H1 (cell line): ENCODE results near the gene TNFSF15. TPM values are rescaled to one million over a fixed set of nuclear protein-coding genes. Genes with fewer than 3 reads are reported as not detected.

Experiments
- CTCF ChIA-PET: fragments of 300-600 bp; sonication (Branson Sonifier 250); formaldehyde crosslinking; loops from one replicate; lab custom pipeline; 2021; ENCODE audit not compliant: partially characterized antibody; lab: Charles Lee
- POLR2A ChIA-PET: fragments of 300-600 bp; sonication (Branson Sonifier 250); formaldehyde crosslinking; loops from one replicate; lab custom pipeline; 2021; ENCODE audit warnings: inconsistent platforms; ENCODE audit not compliant: partially characterized antibody; lab: Charles Lee
- DNase-seq, 2 experiments: peaks; one replicate each; pipeline versions ENCODE4 v3.0.0 to v3.0.0-alpha.2; 2010 to 2022; ENCODE audit warnings: low spot score in 2 of 2, low read depth in 1 of 2, mixed read lengths in 1 of 2
- FAIRE-seq: peaks from 2 replicates; lab custom pipeline; 2011; peaks lifted over from hg19 to GRCh38; lab: Jason Lieb, UNC
- H2AFZ ChIP-seq: 2 replicates; pipeline ENCODE4 v1.8.1; 2012; ENCODE audit warnings: low read length, inconsistent platforms
- H2AK5ac ChIP-seq: 2 replicates; pipeline ENCODE4 v1.6.1; 2013; ENCODE audit warnings: low read depth, low read length
- H2BK120ac ChIP-seq: replicated peaks from 2 replicates; pipeline ENCODE3; 2013; ENCODE audit warnings: low read depth, low read length, inconsistent platforms
- H2BK12ac ChIP-seq: 2 replicates; pipeline ENCODE4 v1.6.1; 2013; ENCODE audit warnings: low read depth, low read length
- H2BK15ac ChIP-seq: 2 replicates; pipeline ENCODE4 v1.6.1; 2013; ENCODE audit warnings: low read length
- H2BK20ac ChIP-seq: 2 replicates; pipeline ENCODE4 v1.6.1; 2013; ENCODE audit warnings: low read length
- H2BK5ac ChIP-seq: 2 replicates; pipeline ENCODE4 v1.6.1; 2013; ENCODE audit warnings: low read depth, low read length
- H3K14ac ChIP-seq: 2 replicates; pipeline ENCODE4 v1.6.1; 2013; ENCODE audit warnings: inconsistent platforms; ENCODE audit not compliant: insufficient read length
- H3K18ac ChIP-seq: 2 replicates; pipeline ENCODE4 v1.6.1; 2013; ENCODE audit warnings: low read length; ENCODE audit errors: extremely low read depth
- H3K23ac ChIP-seq: 2 replicates; pipeline ENCODE4 v1.6.1; 2013; ENCODE audit warnings: inconsistent platforms; ENCODE audit not compliant: insufficient read length
- H3K23me2 ChIP-seq: 2 replicates; pipeline ENCODE4 v1.6.1; 2013; ENCODE audit warnings: low read depth, low read length
- H3K27ac ChIP-seq: 2 replicates; pipeline ENCODE4 v1.6.1; 2011; ENCODE audit warnings: low read depth, low read length, inconsistent platforms
- H3K27me3 ChIP-seq, 4 experiments: replicated peaks in 1 of 4; 1 replicate in 1 of 4; 2 replicates in 3 of 4; pipeline versions ENCODE4 v1.6.1 to v1.8.1; 2011 to 2013; ENCODE audit warnings: low read length in 3 of 4, mild to moderate bottlenecking in 3 of 4, inconsistent platforms in 2 of 4, mixed read lengths in 2 of 4, moderate library complexity in 1 of 4; ENCODE audit not compliant: control insufficient read depth in 3 of 4, insufficient read depth in 3 of 4; ENCODE audit errors: extremely low read depth in 1 of 4
- H3K36me3 ChIP-seq, 4 experiments: 2 replicates each; pipeline versions ENCODE4 v1.6.1 to v1.8.1; 2011 to 2013; ENCODE audit warnings: mild to moderate bottlenecking in 4 of 4, low read length in 3 of 4, moderate library complexity in 2 of 4, control low read depth in 1 of 4, inconsistent platforms in 1 of 4; ENCODE audit not compliant: insufficient read depth in 4 of 4, control insufficient read depth in 2 of 4
- H3K4ac ChIP-seq: replicated peaks from 2 replicates; pipeline ENCODE3; 2013; ENCODE audit warnings: low read length, low read depth, mixed read lengths, inconsistent platforms; ENCODE audit not compliant: insufficient read length
- H3K4me1 ChIP-seq, 4 experiments: replicated peaks in 1 of 4; 1 replicate in 1 of 4; 2 replicates in 3 of 4; pipeline versions ENCODE4 v1.6.1 to v1.8.1; 2011 to 2013; ENCODE audit warnings: low read length in 3 of 4, inconsistent platforms in 2 of 4, mixed read lengths in 1 of 4; ENCODE audit not compliant: insufficient read depth in 4 of 4, control insufficient read depth in 3 of 4
- H3K4me2 ChIP-seq, 2 experiments: 2 replicates each; pipeline versions ENCODE4 v1.6.1 to v1.8.1; 2011 to 2013; ENCODE audit warnings: low read depth in 2 of 2, low read length in 2 of 2, control low read depth in 1 of 2, inconsistent platforms in 1 of 2, mild to moderate bottlenecking in 1 of 2; ENCODE audit not compliant: insufficient read depth in 1 of 2
- H3K4me3 ChIP-seq, 4 experiments: fragments of 200-600, 300-600 bp in 1 of 4; sonication (generic), shearing (Covaris generic), sonication (Bioruptor Twin) in 1 of 4; 2 replicates each; pipeline versions ENCODE4 v1.5.1 to v1.8.1; 2011 to 2016; ENCODE audit warnings: low read length in 4 of 4, low read depth in 3 of 4, control low read depth in 2 of 4, inconsistent platforms in 2 of 4, mild to moderate bottlenecking in 2 of 4, mixed read lengths in 1 of 4, moderate library complexity in 1 of 4; ENCODE audit not compliant: insufficient read depth in 2 of 4; ENCODE audit errors: extremely low read depth in 1 of 4
- H3K56ac ChIP-seq: replicated peaks from 2 replicates; pipeline ENCODE3; 2013; ENCODE audit warnings: low read depth, mild to moderate bottlenecking, mixed read lengths, low read length, inconsistent platforms; ENCODE audit not compliant: insufficient read length
- H3K79me1 ChIP-seq: 2 replicates; pipeline ENCODE4 v1.6.1; 2013; ENCODE audit warnings: low read depth, low read length, control low read depth
- H3K79me2 ChIP-seq, 2 experiments: 2 replicates each; pipeline versions ENCODE4 v1.6.1 to v1.8.1; 2012 to 2013; ENCODE audit warnings: low read length in 2 of 2, mild to moderate bottlenecking in 2 of 2, inconsistent platforms in 1 of 2; ENCODE audit not compliant: insufficient read depth in 2 of 2, control insufficient read depth in 1 of 2
- H3K9ac ChIP-seq, 4 experiments: replicated peaks in 1 of 4; 1 replicate in 1 of 4; 2 replicates in 3 of 4; pipeline versions ENCODE4 v1.6.1 to v1.8.1; 2011 to 2013; ENCODE audit warnings: low read depth in 3 of 4, low read length in 3 of 4, control low read depth in 2 of 4, mild to moderate bottlenecking in 2 of 4, moderate library complexity in 2 of 4, inconsistent platforms in 1 of 4; ENCODE audit errors: extremely low read depth in 1 of 4
- H3K9me3 ChIP-seq, 2 experiments: 2 replicates each; pipeline versions ENCODE4 v1.6.1 to v1.8.1; 2012 to 2013; ENCODE audit warnings: mild to moderate bottlenecking in 2 of 2, moderate library complexity in 2 of 2, control low read depth in 1 of 2, inconsistent platforms in 1 of 2, low read depth in 1 of 2, low read length in 1 of 2, mixed read lengths in 1 of 2; ENCODE audit not compliant: insufficient read depth in 2 of 2
- H4K20me1 ChIP-seq, 2 experiments: replicated peaks in 1 of 2; 2 replicates each; pipeline versions ENCODE3 to v1.8.1; 2011 to 2013; ENCODE audit warnings: inconsistent platforms in 2 of 2, low read length in 2 of 2, mild to moderate bottlenecking in 1 of 2; ENCODE audit not compliant: insufficient read depth in 2 of 2, control insufficient read depth in 1 of 2
- H4K5ac ChIP-seq: 2 replicates; pipeline ENCODE4 v1.6.1; 2013; ENCODE audit warnings: low read length, low read depth, mixed read lengths, inconsistent platforms; ENCODE audit not compliant: insufficient read length
- H4K8ac ChIP-seq: 2 replicates; pipeline ENCODE4 v1.8.0; 2013; ENCODE audit warnings: mild to moderate bottlenecking, moderate library complexity, low read length, inconsistent platforms; ENCODE audit not compliant: insufficient read depth; ENCODE audit errors: extremely low read depth
- H4K91ac ChIP-seq: replicated peaks from 2 replicates; pipeline ENCODE3; 2013; ENCODE audit warnings: low read length, mixed read lengths, inconsistent platforms; ENCODE audit not compliant: insufficient read length
- ASH2L ChIP-seq: fragments of 200-600, 300-600 bp; sonication (generic); IDR thresholded peaks from one replicate; pipeline ENCODE4 v1.7.1; 2017; ENCODE audit warnings: low read length
- CBX5 ChIP-seq: fragments of 300-800, 300-1000 bp; sonication (generic); IDR thresholded peaks from 2 replicates; pipeline ENCODE4 v1.7.1; 2016; ENCODE audit warnings: antibody characterized with exemption, low read length, low read depth
- CEBPB ChIP-seq: IDR thresholded peaks from 2 replicates; pipeline ENCODE4 v1.6.1; 2012; ENCODE audit warnings: low read depth, low read length
- EP300 ChIP-seq, 2 experiments: IDR thresholded peaks; 1 replicate in 1 of 2; 2 replicates in 1 of 2; pipeline ENCODE4 v1.6.1; 2011 to 2012; ENCODE audit warnings: low read depth in 2 of 2, low read length in 2 of 2, mild to moderate bottlenecking in 2 of 2, borderline replicate concordance in 1 of 2, inconsistent platforms in 1 of 2, moderate library complexity in 1 of 2
- GABPA ChIP-seq: IDR thresholded peaks from 2 replicates; pipeline ENCODE4 v1.6.1; 2011; ENCODE audit warnings: mild to moderate bottlenecking, low read length, moderate library complexity, borderline replicate concordance; ENCODE audit not compliant: insufficient read depth
- HDAC2 ChIP-seq, 2 experiments: fragments of 300-600 bp in 1 of 2; sonication (generic) in 1 of 2; IDR thresholded peaks; 2 replicates each; pipeline ENCODE4 v1.6.1; 2011 to 2012; ENCODE audit warnings: low read depth in 2 of 2, low read length in 2 of 2, mild to moderate bottlenecking in 2 of 2, moderate library complexity in 2 of 2, borderline replicate concordance in 1 of 2, inconsistent platforms in 1 of 2
- HDAC6 ChIP-seq: IDR thresholded peaks from one replicate; pipeline ENCODE4 v1.7.1; 2012; ENCODE audit warnings: low read depth, mild to moderate bottlenecking, inconsistent platforms, low read length, moderate library complexity
- JUN ChIP-seq: IDR thresholded peaks from 2 replicates; pipeline ENCODE4 v1.6.1; 2011; ENCODE audit warnings: low read depth, mild to moderate bottlenecking, improper control_type of control experiment, low read length
- JUND ChIP-seq: IDR thresholded peaks from 2 replicates; pipeline ENCODE4 v1.6.1; 2011; ENCODE audit warnings: mild to moderate bottlenecking, improper control_type of control experiment, low read length
- RNF2 ChIP-seq: fragments of 200-900, 300-1000 bp; sonication (generic); IDR thresholded peaks from 2 replicates; pipeline ENCODE4 v1.7.1; 2016; ENCODE audit warnings: borderline replicate concordance, low read depth, mild to moderate bottlenecking, antibody characterized with exemption, low read length; ENCODE audit not compliant: poor library complexity, severe bottlenecking; ENCODE audit errors: missing control alignments
- RXRA ChIP-seq: IDR thresholded peaks from 2 replicates; pipeline ENCODE4 v1.6.1; 2011; ENCODE audit warnings: low read depth, mild to moderate bottlenecking, low read length, moderate library complexity; ENCODE audit not compliant: insufficient read depth
- SAP30 ChIP-seq: fragments of 300-600 bp; sonication (generic); IDR thresholded peaks from 2 replicates; pipeline ENCODE4 v1.7.1; 2012; ENCODE audit warnings: low read length, moderate library complexity, mild to moderate bottlenecking, inconsistent platforms; ENCODE audit not compliant: insufficient read depth, insufficient replicate concordance
- ZNF274 ChIP-seq: IDR thresholded peaks from 2 replicates; pipeline ENCODE4 v1.7.0; 2012; ENCODE audit warnings: low read length, borderline replicate concordance; ENCODE audit errors: extremely low read depth
- WGBS, 2 experiments: shearing (Covaris generic) in 1 of 2; methylation state at CpG; one replicate each; pipeline versions ENCODE4 v1.1.6 to v1.1.7; 2013 to 2015; ENCODE audit warnings: low lambda C conversion rate in 2 of 2, mixed read lengths in 2 of 2, inconsistent platforms in 1 of 2, low coverage in 1 of 2, missing lambda C conversion rate in 1 of 2; ENCODE audit not compliant: insufficient replicate concordance in 2 of 2, insufficient coverage in 1 of 2, insufficient read length in 1 of 2; ENCODE audit errors: extremely low coverage in 1 of 2, missing lambda C conversion rate in 1 of 2; 5-methylcytosine and 5-hydroxymethylcytosine counted together
- polyA plus RNA-seq, 7 experiments: library from polyadenylated mRNA; depleted of rRNA in 3 of 7; stranded (reverse) in 5 of 7; unstranded in 2 of 7; fragments of >200 nt in 5 of 7; fragments of 200-250 nt in 2 of 7; gene quantifications; 1 replicate in 5 of 7; 2 replicates in 1 of 7; 4 replicates in 1 of 7; pipeline versions ENCODE4 v1.2.1 to v1.2.3, GENCODE V29; 2011 to 2013; ENCODE audit warnings: missing spikeins in 2 of 7, mixed read lengths in 2 of 7
- total RNA-seq: library from RNA; stranded (reverse); fragmentation: NEBNext Ultra II Directional; extraction: Animal tissue kit (Norgen Biotek cat#: 25700); gene quantifications from 2 replicates; pipeline ENCODE4 v1.2.1, GENCODE V29; 2021

Gene TNFSF15
- total and polyA plus RNA-seq, 2 of the 8 experiments (the other 6 are each of a cell fraction or from before 2014, with no cell fraction given): 0.09 to 0.17 TPM

DNA sequence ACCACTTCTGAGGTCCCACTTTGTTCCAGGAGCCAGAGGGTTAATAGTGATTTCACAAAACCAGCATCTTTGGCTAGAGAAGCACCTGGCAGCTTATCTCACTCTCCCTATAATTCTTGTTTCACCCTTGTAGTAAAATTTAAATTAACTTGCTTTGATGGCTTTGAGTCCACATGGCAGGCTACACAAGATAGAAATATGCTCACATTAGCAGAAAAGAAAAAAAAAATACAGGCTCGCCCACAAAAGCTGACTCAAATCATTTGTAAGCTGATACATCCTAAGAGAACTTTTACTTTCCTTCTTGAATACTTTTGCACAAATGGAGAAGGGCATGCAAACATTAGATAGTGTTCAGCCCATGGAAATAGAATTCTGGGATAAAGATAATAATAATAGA lies 36.2 kb downstream of the TNFSF15 start:
- FAIRE-seq (no peak), DNase-seq (no peak)
- Histone ChIP-seq H3K36me3 (no peaks in the 10 kb centered on the region), H2BK15ac (no peak overlapping the region), H3K4me2 (no peak overlapping the region), H3K9ac (no peak overlapping the region), H4K20me1 (peaks cover 0 to 2% of the 10 kb centered on the region in 2 experiments), H3K23me2 (peaks cover 8% of the 10 kb centered on the region; the same call in 1 of the 2 replicates), H3K18ac (no peak overlapping the region), H2AK5ac (no peak overlapping the region), H3K79me1 (no peaks in the 10 kb centered on the region), H4K8ac (no peak overlapping the region), H4K91ac (no peak overlapping the region), H3K4me3 (no peak overlapping the region), H3K27me3 (peaks cover 0 to 3% (median 0%) of the 10 kb centered on the region in 4 experiments; a peak in 2 of 7 replicates), H3K27ac (no peak overlapping the region), H4K5ac (no peak overlapping the region), H2BK12ac (no peak overlapping the region), H3K4me1 (no peaks in the 10 kb centered on the region; a peak in 1 of 7 replicates), H3K4ac (no peak overlapping the region), H2AFZ (no peak overlapping the region), H2BK120ac (no peak overlapping the region), H2BK5ac (no peak overlapping the region), H3K79me2 (no peaks in the 10 kb centered on the region), H2BK20ac (no peak overlapping the region), H3K56ac (no peak overlapping the region), H3K9me3 (no peaks in the 10 kb centered on the region), H3K14ac (no peak overlapping the region), H3K23ac (no peak overlapping the region)
- POLR2A ChIA-PET: no interaction called here
- WGBS, 2 experiments: 89% methylated on average over 1 of the region's 1 CpG; no CpG with 5 or more reads in 1 of the 2 experiments
- CTCF ChIA-PET: interaction anchor here (0.6 to 1.2 kb wide), 9 partner anchors 10 to 366 kb away, joined by 3 to 6 read pairs (median 3); partner anchors contain the start of gene TEX48
- TF ChIP-seq JUND (no peak), GABPA (no peak), ZNF274 (no peak), CBX5 (no peak), CEBPB (no peak), RNF2 (no peak), ASH2L (no peak), HDAC6 (no peak), SAP30 (no peak), HDAC2 (IDR thresholded peaks at IDR 0.05; ENCODE audit: borderline replicate concordance in 1 of 2, low read depth in 2 of 2, low read length in 2 of 2) (no peak), RXRA (no peak), JUN (no peak), EP300 (IDR thresholded peaks at IDR 0.05; ENCODE audit: borderline replicate concordance in 1 of 2, low read depth in 2 of 2, low read length in 2 of 2) (no peak)
